ENCODE data around the gene APOL5.
"Not testable (repeated sequence)": the region's sequence is repeated elsewhere in the genome, so short reads cannot be mapped to it uniquely, and the experiment has no call there.

APOL5 gene

GRCh38 chr22:35708917-35709316 lies 8.8 kb upstream of the APOL5 start:
- DNase-seq (ENCODE audit: low read depth): no peak

GRCh38 chr22:35711336-35711735 lies 6.3 kb upstream of the APOL5 start:
- no peak for DNase-seq (ENCODE audit: low read depth)

GRCh38 chr22:35712672-35713071 lies 5.0 kb upstream of the APOL5 start:
- DNase-seq (ENCODE audit: low read depth): no peak

- no peak for DNase-seq (ENCODE audit: low read depth)
Observed at GRCh38 chr22:35719212-35719875, 1.7 kb downstream of the APOL5 start.

GRCh38 chr22:35721960-35722359 lies 4.3 kb downstream of the APOL5 start:
- DNase-seq (ENCODE audit: low read depth): no peak

- DNase-seq (ENCODE audit: low read depth): no peak
Observed at GRCh38 chr22:35725521-35725920, 7.8 kb downstream of the APOL5 start.

- no peak for DNase-seq (ENCODE audit: low read depth)
Observed at GRCh38 chr22:35726398-35726797, 8.7 kb downstream of the APOL5 start.

- no peak for DNase-seq (ENCODE audit: low read depth)
Observed at GRCh38 chr22:35726933-35727332, 9.3 kb downstream of the APOL5 start.

GRCh38 chr22:35727436-35727835 lies 9.8 kb downstream of the APOL5 start:
- no peak for DNase-seq (ENCODE audit: low read depth)

- no peak for DNase-seq (ENCODE audit: low read depth)
Observed at GRCh38 chr22:35728639-35729308, 11.1 kb downstream of the APOL5 start.

GRCh38 chr22:35729309-35729698 lies 11.6 kb downstream of the APOL5 start:
- no peak for DNase-seq (ENCODE audit: low read depth)

- no peak for DNase-seq (ENCODE audit: low read depth)
Observed at GRCh38 chr22:35731321-35731720, 13.6 kb downstream of the APOL5 start.

GRCh38 chr22:35732116-35732515 lies 14.4 kb downstream of the APOL5 start:
- DNase-seq (ENCODE audit: low read depth): no peak

GRCh38 chr22:35733036-35733435 lies 15.4 kb downstream of the APOL5 start:
- DNase-seq (ENCODE audit: low read depth): no peak

GRCh38 chr22:35733791-35734516 lies 16.3 kb downstream of the APOL5 start:
- peak; percentile 25 for DNase-seq (ENCODE audit: low read depth)

- no peak for DNase-seq (ENCODE audit: low read depth)
Observed at GRCh38 chr22:35734517-35734827, 16.8 kb downstream of the APOL5 start.

GRCh38 chr22:35735542-35735941 lies 17.9 kb downstream of the APOL5 start:
- DNase-seq (ENCODE audit: low read depth): no peak

GRCh38 chr22:35736166-35736565 lies 18.5 kb downstream of the APOL5 start:
- DNase-seq (ENCODE audit: low read depth): no peak

GRCh38 chr22:35736701-35737100 lies 19.0 kb downstream of the APOL5 start:
- DNase-seq (ENCODE audit: low read depth): no peak

GRCh38 chr22:35737886-35738285 lies 20.2 kb downstream of the APOL5 start:
- not testable (repeated sequence) for DNase-seq (ENCODE audit: low read depth)

- DNase-seq (ENCODE audit: low read depth): peak; percentile 25
Observed at GRCh38 chr22:35739076-35739930, 21.6 kb downstream of the APOL5 start.

GRCh38 chr22:35739931-35740380 lies 22.3 kb downstream of the APOL5 start:
- no peak for DNase-seq (ENCODE audit: low read depth)
